MM.1S (cell line): ENCODE measurements around the gene TMEM62.

Source experiments
- DNase-seq: peaks from one replicate; pipeline ENCODE4 v3.0.0-alpha.2; 2015
- H2AFZ ChIP-seq: fragments of 300-600 bp; sonication (generic); 2 replicates; pipeline ENCODE4 v1.6.0; 2016; ENCODE audit warnings: antibody characterized with exemption, low read length
- H3F3A ChIP-seq: fragments of 300-600 bp; sonication (generic); 2 replicates; pipeline ENCODE4 v1.6.1; 2016; ENCODE audit warnings: mild to moderate bottlenecking, antibody characterized with exemption, low read length, moderate library complexity, mixed read lengths; ENCODE audit not compliant: insufficient read depth
- H3K27ac ChIP-seq: fragments of 300-600 bp; sonication (generic); 2 replicates; pipeline ENCODE4 v1.5.1; 2016; ENCODE audit warnings: mild to moderate bottlenecking, low read length
- H3K27me3 ChIP-seq: fragments of 300-600 bp; sonication (generic); replicated peaks from 2 replicates; pipeline ENCODE4 v1.6.0; 2016; ENCODE audit warnings: low read length; ENCODE audit not compliant: insufficient read depth
- H3K36me3 ChIP-seq: fragments of 300-600 bp; sonication (generic); replicated peaks from 2 replicates; pipeline ENCODE4 v1.6.1; 2016; ENCODE audit warnings: mild to moderate bottlenecking, low read length, mixed read lengths; ENCODE audit not compliant: insufficient read depth
- H3K4me1 ChIP-seq: fragments of 300-600 bp; sonication (generic); 2 replicates; pipeline ENCODE4 v1.6.1; 2016; ENCODE audit warnings: low read length, mixed read lengths
- H3K4me2 ChIP-seq: fragments of 300-600 bp; sonication (generic); 2 replicates; pipeline ENCODE4 v1.6.0; 2016; ENCODE audit warnings: low read depth, low read length
- H3K4me3 ChIP-seq: fragments of 300-600 bp; sonication (generic); 2 replicates; pipeline ENCODE4 v1.5.1; 2016; ENCODE audit warnings: low read length, mixed read lengths
- H3K79me2 ChIP-seq: fragments of 300-600 bp; sonication (generic); 2 replicates; pipeline ENCODE4 v1.6.1; 2016; ENCODE audit warnings: mixed run types, low read length, mixed read lengths
- H3K9ac ChIP-seq: fragments of 300-600 bp; sonication (generic); 2 replicates; pipeline ENCODE4 v1.6.1; 2016; ENCODE audit warnings: low read length, mixed read lengths
- H3K9me2 ChIP-seq: fragments of 300-600 bp; sonication (generic); replicated peaks from 2 replicates; pipeline ENCODE4 v1.6.1; 2016; ENCODE audit warnings: mild to moderate bottlenecking, low read length, mixed read lengths; ENCODE audit not compliant: insufficient read depth
- H3K9me3 ChIP-seq: fragments of 300-600 bp; sonication (generic); replicated peaks from 2 replicates; pipeline ENCODE4 v1.6.1; 2016; ENCODE audit warnings: mild to moderate bottlenecking, low read length, mixed read lengths; ENCODE audit not compliant: insufficient read depth
- H4K20me1 ChIP-seq: fragments of 300-600 bp; sonication (generic); 2 replicates; pipeline ENCODE4 v1.6.1; 2016; ENCODE audit warnings: mild to moderate bottlenecking, low read length, moderate library complexity, mixed read lengths; ENCODE audit not compliant: insufficient read depth
- CTCF ChIP-seq: fragments of 300-600 bp; sonication (generic); IDR thresholded peaks from 2 replicates; pipeline ENCODE4 v1.5.1; 2016; ENCODE audit warnings: antibody characterized with exemption, low read length, mixed read lengths
- EZH2 ChIP-seq: fragments of 300-600 bp; sonication (generic); optimal IDR thresholded peaks from 2 replicates; pipeline ENCODE3; 2017; ENCODE audit warnings: low read depth, mild to moderate bottlenecking, antibody characterized with exemption, low read length, mixed read lengths
- EZH2phosphoT487 ChIP-seq: fragments of 300-600 bp; sonication (generic); IDR thresholded peaks from 2 replicates; pipeline ENCODE4 v1.6.1; 2018; ENCODE audit warnings: antibody characterized with exemption, low read length

The TMEM62 gene

GRCh38 chr15:43226436-43227305 is 93.3 kb downstream of the TMEM62 start:
- Histone ChIP-seq H3K4me3 (no peak overlapping the region), H4K20me1 (no peaks in the 10 kb centered on the region), H3K4me1 (no peaks in the 10 kb centered on the region), H3K27ac (no peak overlapping the region), H3K9ac (no peak overlapping the region), H3K9me2 (no peaks in the 10 kb centered on the region), H3K36me3 (no peaks in the 10 kb centered on the region), H3K79me2 (no peaks in the 10 kb centered on the region), H3K9me3 (no peaks in the 10 kb centered on the region), H2AFZ (no peak overlapping the region), H3K4me2 (no peak overlapping the region), H3K27me3 (no peaks in the 10 kb centered on the region), H3F3A (no peaks in the 10 kb centered on the region)
- no peak for TF ChIP-seq EZH2phosphoT487
- no peak for TF ChIP-seq EZH2
- no peak for TF ChIP-seq CTCF
- DNase-seq, result no peak

- H2AFZ ChIP-seq, result no peak overlapping the region
- no peak for DNase-seq
- H3K4me3 ChIP-seq, result no peak overlapping the region
- H3K79me2 ChIP-seq, result no peaks in the 10 kb centered on the region
- no peaks in the 10 kb centered on the region for H3K27me3 ChIP-seq
- no peaks in the 10 kb centered on the region for H3K9me3 ChIP-seq
- no peaks in the 10 kb centered on the region for H3K36me3 ChIP-seq
- H3F3A ChIP-seq, result no peaks in the 10 kb centered on the region
- no peaks in the 10 kb centered on the region for H3K4me1 ChIP-seq
- no peaks in the 10 kb centered on the region for H3K9me2 ChIP-seq
- no peak overlapping the region for H3K27ac ChIP-seq
- H4K20me1 ChIP-seq, result no peaks in the 10 kb centered on the region
- no peak overlapping the region for H3K9ac ChIP-seq
- TF ChIP-seq CTCF (no peak), EZH2phosphoT487 (no peak), EZH2 (no peak)
- H3K4me2 ChIP-seq, result no peak overlapping the region
Observed at GRCh38 chr15:43229977-43230376, 96.6 kb downstream of the TMEM62 start.

- H2AFZ ChIP-seq, result no peak overlapping the region
- no peaks in the 10 kb centered on the region for H4K20me1 ChIP-seq
- no peak overlapping the region for H3K27ac ChIP-seq
- H3F3A ChIP-seq, result no peaks in the 10 kb centered on the region
- no peaks in the 10 kb centered on the region for H3K36me3 ChIP-seq
- no peaks in the 10 kb centered on the region for H3K9me3 ChIP-seq
- DNase-seq, result no peak
- no peak overlapping the region for H3K4me2 ChIP-seq
- no peak for TF ChIP-seq EZH2
- no peak for TF ChIP-seq CTCF
- TF ChIP-seq EZH2phosphoT487, result no peak
- no peaks in the 10 kb centered on the region for H3K4me1 ChIP-seq
- no peaks in the 10 kb centered on the region for H3K9me2 ChIP-seq
- H3K27me3 ChIP-seq, result no peaks in the 10 kb centered on the region
- no peak overlapping the region for H3K4me3 ChIP-seq
- no peaks in the 10 kb centered on the region for H3K79me2 ChIP-seq
- no peak overlapping the region for H3K9ac ChIP-seq
Observed at GRCh38 chr15:43230640-43231115, 97.3 kb downstream of the TMEM62 start.
